ENCODE data around the gene CSGALNACT2. TPM values are rescaled to one million over a fixed set of nuclear protein-coding genes. Genes with fewer than 3 reads are reported as not detected.

CSGALNACT2 gene
- total and polyA plus RNA-seq, 2 donors (not counting 1 experiment from before 2014, with no cell fraction given): 10.9 to 24.0 TPM

GRCh38 chr10:43125274-43125845 is 12.9 kb upstream of the CSGALNACT2 start:
- Mint-ChIP-seq H3K4me1 (peaks cover 62% of the 10 kb centered on the region), H3K27me3 (no peaks in the 10 kb centered on the region), H3K4me3 (no peak overlapping the region), H3K9me3 (ENCODE audit: insufficient read depth) (no peaks in the 10 kb centered on the region), H3K27ac (peak overlapping the region; percentile 26)
- ATAC-seq (ENCODE audit: low read depth) (no peak), DNase-seq (no peak)
- Histone ChIP-seq H2AFZ (ENCODE audit: insufficient read depth, low read depth, low read length, poor library complexity, severe bottlenecking) (no peak overlapping the region), H3K79me2 (ENCODE audit: control insufficient read depth, insufficient read depth, low read length) (no peaks in the 10 kb centered on the region), H3K4me2 (replicated peaks; ENCODE audit: low read depth, low read length, poor library complexity, severe bottlenecking) (no peak overlapping the region), H3K27me3 (replicated peaks in 1 of 4; ENCODE audit: control extremely low read depth in 1 of 4, control insufficient read depth in 3 of 4, insufficient read depth in 4 of 4, low read length in 3 of 4) (no peaks in the 10 kb centered on the region), H3K36me3 (replicated peaks in 1 of 2; ENCODE audit: control extremely low read depth in 1 of 2, control insufficient read depth in 1 of 2, extremely low read depth in 1 of 2, insufficient read depth in 2 of 2, low read length in 1 of 2) (no peaks in the 10 kb centered on the region), H3K4me1 (ENCODE audit: control insufficient read depth in 2 of 2, insufficient read depth in 2 of 2, low read length in 2 of 2) (peaks cover 35 to 54% of the 10 kb centered on the region in 2 donors), H3K9ac (ENCODE audit: low read length) (no peak overlapping the region), H3K4me3 (ENCODE audit: control extremely low read depth in 1 of 5, extremely low read depth in 1 of 5, insufficient read depth in 1 of 5, low read depth in 2 of 5, low read length in 4 of 5) (no peak overlapping the region), H3K9me3 (ENCODE audit: control extremely low read depth in 1 of 3, control insufficient read depth in 2 of 3, insufficient read depth in 1 of 3, low read length in 2 of 3) (no peaks in the 10 kb centered on the region), H4K20me1 (ENCODE audit: control insufficient read depth, insufficient read depth, low read length, poor library complexity, severe bottlenecking) (no peaks in the 10 kb centered on the region), H3K27ac (ENCODE audit: low read length in 2 of 2) (no peak overlapping the region)
- WGBS (ENCODE audit: insufficient coverage): over 99% methylated on average over 8 of the region's 8 CpGs
- POLR2A ChIA-PET: no interaction called here
- intact Hi-C loops (cut with micrococcal nuclease): no loop called here
- TF ChIP-seq EZH2 (IDR thresholded peaks at IDR 0.05; ENCODE audit: borderline replicate concordance, insufficient read depth, low read depth, low read length, poor library complexity, severe bottlenecking): no peak
- no peak for TF ChIP-seq CTCF (IDR thresholded peaks at IDR 0.05)
- CTCF ChIA-PET: interaction anchor here (0.8 kb wide), 1 partner anchor 20 kb away, joined by 3 read pairs; no protein-coding TSS in a partner anchor

DNA sequence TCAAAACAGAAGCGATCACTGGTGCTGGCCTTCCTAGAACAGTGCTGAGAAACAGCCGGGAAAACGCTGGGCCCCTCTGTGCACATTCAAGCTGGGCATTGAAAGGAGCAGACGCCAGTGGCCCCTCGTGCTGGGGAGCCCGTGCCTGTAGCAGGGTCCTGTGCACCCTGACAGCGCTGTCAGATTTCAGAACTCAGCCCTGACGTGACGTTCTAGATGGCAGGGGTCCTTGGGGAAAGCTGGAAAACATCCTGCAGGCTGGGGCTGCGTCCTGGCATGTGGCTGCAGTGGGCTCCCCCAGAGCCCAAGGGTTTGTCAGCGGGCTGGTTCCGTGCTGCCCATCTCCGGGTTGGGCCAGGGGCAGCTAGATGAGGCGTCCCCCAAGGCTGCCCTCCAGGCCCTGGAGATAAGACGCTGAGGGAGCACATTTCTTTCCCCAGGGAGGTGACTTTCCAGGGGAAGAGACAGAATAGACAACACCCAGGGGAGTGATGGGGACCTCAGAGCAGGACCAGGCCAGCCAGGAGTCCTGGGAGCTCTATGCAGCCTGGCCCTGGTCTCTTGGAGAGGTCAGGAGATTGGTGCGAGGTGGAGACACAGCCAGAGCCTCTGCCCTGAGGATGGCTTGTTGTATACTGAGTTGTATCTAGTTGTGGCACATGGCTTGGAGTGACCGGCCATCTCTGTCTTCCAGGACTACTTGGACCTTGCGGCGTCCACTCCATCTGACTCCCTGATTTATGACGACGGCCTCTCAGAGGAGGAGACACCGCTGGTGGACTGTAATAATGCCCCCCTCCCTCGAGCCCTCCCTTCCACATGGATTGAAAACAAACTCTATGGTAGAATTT is 12.1 kb upstream of the CSGALNACT2 start:
- POLR2A ChIA-PET: no interaction called here
- 94% methylated on average over 23 of the region's 23 CpGs for WGBS (ENCODE audit: insufficient coverage)
- no peak overlapping the region for H3K9ac ChIP-seq (ENCODE audit: low read length)
- ATAC-seq (ENCODE audit: low read depth) (no peak), DNase-seq (no peak)
- Mint-ChIP-seq H3K4me1 (peaks cover 54% of the 10 kb centered on the region), H3K9me3 (ENCODE audit: insufficient read depth) (no peaks in the 10 kb centered on the region), H3K4me3 (peak overlapping the region; percentile 63), H3K27ac (peak overlapping the region; percentile 66), H3K27me3 (no peaks in the 10 kb centered on the region)
- intact Hi-C loops (cut with micrococcal nuclease): no loop called here
- no peak overlapping the region for H3K4me3 ChIP-seq (ENCODE audit: control extremely low read depth in 1 of 5, extremely low read depth in 1 of 5, insufficient read depth in 1 of 5, low read depth in 2 of 5, low read length in 4 of 5)
- TF ChIP-seq CTCF (IDR thresholded peaks at IDR 0.05): no peak
- no peak for TF ChIP-seq EZH2 (IDR thresholded peaks at IDR 0.05; ENCODE audit: borderline replicate concordance, insufficient read depth, low read depth, low read length, poor library complexity, severe bottlenecking)
- H3K27ac ChIP-seq (ENCODE audit: low read length in 2 of 2): no peak overlapping the region
- no peaks in the 10 kb centered on the region for H3K79me2 ChIP-seq (ENCODE audit: control insufficient read depth, insufficient read depth, low read length)
- peak overlapping the region; percentile 44 for H3K4me2 ChIP-seq (replicated peaks; ENCODE audit: low read depth, low read length, poor library complexity, severe bottlenecking)
- CTCF ChIA-PET: no interaction called here
- H4K20me1 ChIP-seq (ENCODE audit: control insufficient read depth, insufficient read depth, low read length, poor library complexity, severe bottlenecking): no peaks in the 10 kb centered on the region
- no peak overlapping the region for H2AFZ ChIP-seq (ENCODE audit: insufficient read depth, low read depth, low read length, poor library complexity, severe bottlenecking)
- no peaks in the 10 kb centered on the region for H3K27me3 ChIP-seq (replicated peaks in 1 of 4; ENCODE audit: control extremely low read depth in 1 of 4, control insufficient read depth in 3 of 4, insufficient read depth in 4 of 4, low read length in 3 of 4)
- no peaks in the 10 kb centered on the region for H3K9me3 ChIP-seq (ENCODE audit: control extremely low read depth in 1 of 3, control insufficient read depth in 2 of 3, insufficient read depth in 1 of 3, low read length in 2 of 3)
- H3K36me3 ChIP-seq (replicated peaks in 1 of 2; ENCODE audit: control extremely low read depth in 1 of 2, control insufficient read depth in 1 of 2, extremely low read depth in 1 of 2, insufficient read depth in 2 of 2, low read length in 1 of 2): no peaks in the 10 kb centered on the region
- H3K4me1 ChIP-seq (ENCODE audit: control insufficient read depth in 2 of 2, insufficient read depth in 2 of 2, low read length in 2 of 2): peaks cover 28 to 46% of the 10 kb centered on the region in 2 donors

Measured in B cell (primary cell).